Measurements from ENCODE around the gene SURF1. TPM values are rescaled to one million over a fixed set of nuclear protein-coding genes. Genes with fewer than 3 reads are reported as not detected.
A peak's percentile ranks its signal among the peaks of the same experiment; 100 is the strongest.

The SURF1 gene
- 10 to 100 TPM; 14.2 to 41.7 TPM for total RNA-seq
- polyA plus RNA-seq: 10 to 100 TPM; 73.9 to 75.3 TPM
- long read RNA-seq, donor 1, transcript SURF1-201 (9 exons, 1,093 nt): major isoform, 11 of 12 reads
- long read RNA-seq, donor 1, partial matches to known transcripts: 0 of 12 reads
- long read RNA-seq, donor 1, other reads (novel, unspliced or antisense): 0 of 12 reads
- long read RNA-seq, donor 2, transcript SURF1-201 (9 exons, 1,093 nt): major isoform, 7 of 9 reads
- long read RNA-seq, donor 2, partial matches to known transcripts: 0 of 9 reads
- long read RNA-seq, donor 2, other reads (novel, unspliced or antisense): 0 of 9 reads
- long read RNA-seq, donor 3, transcript SURF1-201 (9 exons, 1,093 nt): major isoform, 6 of 7 reads
- long read RNA-seq, donor 3, partial matches to known transcripts: 0 of 7 reads
- long read RNA-seq, donor 3, other reads (novel, unspliced or antisense): 0 of 7 reads
- long read RNA-seq, donor 4, transcript SURF1-201 (9 exons, 1,093 nt): major isoform, 8 of 11 reads
- long read RNA-seq, donor 4, partial matches to known transcripts: 0 of 11 reads
- long read RNA-seq, donor 4, other reads (novel, unspliced or antisense): 0 of 11 reads
- long read RNA-seq, donor 5, transcript SURF1-205 (8 exons, 991 nt): minor isoform, 5 of 66 reads
- long read RNA-seq, donor 5, transcript SURF1-204 (5 exons, 931 nt): minor isoform, 5 of 66 reads
- long read RNA-seq, donor 5, transcript SURF1-201 (9 exons, 1,093 nt): major isoform, 21 of 66 reads
- long read RNA-seq, donor 5, partial matches to known transcripts: 19 of 66 reads
- long read RNA-seq, donor 5, other reads (novel, unspliced or antisense): 16 of 66 reads

- peak within 1 kb of the TSS; percentile 56 to 76 for H3K27ac ChIP-seq (ENCODE audit: low read depth in 1 of 2, low read length in 1 of 2)
- TF ChIP-seq CTCF (IDR thresholded peaks at IDR 0.05; ENCODE audit: control extremely low read depth, extremely low read depth): no peak
- WGBS, 2 donors: 1 to 2% methylated on average over 51 to 78 of the region's 78 CpGs
- H3K9me3 ChIP-seq (ENCODE audit: control insufficient read depth in 4 of 4, insufficient read depth in 3 of 4, low read length in 3 of 4): no peaks in the 10 kb centered on the region
- no peaks in the 10 kb centered on the region for H3K27me3 ChIP-seq (ENCODE audit: control insufficient read depth in 3 of 3, insufficient read depth in 3 of 3, low read length in 2 of 3)
- peak; percentile 91 for ATAC-seq (ENCODE audit: insufficient read depth, low FRiP score)
- H3K4me3 ChIP-seq: peak within 1 kb of the TSS; percentile 76
- peaks cover 4 to 40% (median 30%) of the 10 kb centered on the region in 4 donors for H3K36me3 ChIP-seq (ENCODE audit: control insufficient read depth in 4 of 4, insufficient read depth in 4 of 4, low read length in 4 of 4)
- H3K9ac ChIP-seq (ENCODE audit: insufficient read depth in 1 of 2, low read length in 2 of 2): peak within 1 kb of the TSS; percentile 46 to 49
- H3K4me1 ChIP-seq (ENCODE audit: control insufficient read depth in 5 of 5, insufficient read depth in 5 of 5, low read length in 5 of 5): peaks cover 0 to 17% (median 9%) of the 10 kb centered on the region in 5 donors
- peak; percentile 82 to 86 (median 86) for DNase-seq
Measured at GRCh38 chr9:133356391-133357091, at the start of gene SURF1, which contains the start of gene SURF2. SURF1 (minus strand) TSS chr9:133356487; CDS start chr9:133356453, 34 bp downstream. SURF2 (plus strand) TSS chr9:133356550; CDS start chr9:133356593, 43 bp downstream.

- H3K9me3 ChIP-seq (ENCODE audit: control insufficient read depth in 4 of 4, insufficient read depth in 3 of 4, low read length in 3 of 4): no peaks in the 10 kb centered on the region
- TF ChIP-seq CTCF (IDR thresholded peaks at IDR 0.05; ENCODE audit: control extremely low read depth, extremely low read depth): no peak
- no peaks in the 10 kb centered on the region for H3K4me1 ChIP-seq (ENCODE audit: control insufficient read depth in 5 of 5, insufficient read depth in 5 of 5, low read length in 5 of 5)
- H3K36me3 ChIP-seq (ENCODE audit: control insufficient read depth in 4 of 4, insufficient read depth in 4 of 4, low read length in 4 of 4): peaks cover 4 to 56% (median 15%) of the 10 kb centered on the region in 4 donors
- DNase-seq (no peak), ATAC-seq (ENCODE audit: insufficient read depth, low FRiP score) (no peak)
- no peak overlapping the region for H3K4me3 ChIP-seq
- H3K9ac ChIP-seq (ENCODE audit: insufficient read depth in 1 of 2, low read length in 2 of 2): no peak overlapping the region
- no peak overlapping the region for H3K27ac ChIP-seq (ENCODE audit: low read depth in 1 of 2, low read length in 1 of 2)
- WGBS, 2 donors: 81 to 84% methylated on average over 19 of the region's 19 CpGs
- H3K27me3 ChIP-seq (ENCODE audit: control insufficient read depth in 3 of 3, insufficient read depth in 3 of 3, low read length in 2 of 3): no peaks in the 10 kb centered on the region
Measured at GRCh38 chr9:133405508-133406438, 49.5 kb upstream of the SURF1 start.

GRCh38 chr9:133404454-133405002 lies 48.2 kb upstream of the SURF1 start:
- 86 to 94% methylated on average over 12 of the region's 12 CpGs for WGBS, 2 donors

More at GRCh38 chr9:133404454-133405002, 48.2 kb upstream of the SURF1 start:
- TF ChIP-seq CTCF (IDR thresholded peaks at IDR 0.05; ENCODE audit: control extremely low read depth, extremely low read depth): no peak
- ATAC-seq (ENCODE audit: insufficient read depth, low FRiP score): no peak
- no peaks in the 10 kb centered on the region for H3K4me1 ChIP-seq (ENCODE audit: control insufficient read depth in 5 of 5, insufficient read depth in 5 of 5, low read length in 5 of 5)
- peaks cover 0 to 45% (median 8%) of the 10 kb centered on the region in 4 donors for H3K36me3 ChIP-seq (ENCODE audit: control insufficient read depth in 4 of 4, insufficient read depth in 4 of 4, low read length in 4 of 4)
- no peaks in the 10 kb centered on the region for H3K27me3 ChIP-seq (ENCODE audit: control insufficient read depth in 3 of 3, insufficient read depth in 3 of 3, low read length in 2 of 3)
- H3K9ac ChIP-seq (ENCODE audit: insufficient read depth in 1 of 2, low read length in 2 of 2): no peak overlapping the region
- H3K9me3 ChIP-seq (ENCODE audit: control insufficient read depth in 4 of 4, insufficient read depth in 3 of 4, low read length in 3 of 4): no peaks in the 10 kb centered on the region
- no peak for DNase-seq
- H3K27ac ChIP-seq (ENCODE audit: low read depth in 1 of 2, low read length in 1 of 2): no peak overlapping the region
- H3K4me3 ChIP-seq: no peak overlapping the region
